Cortex of kidney (tissue), 1 donor: ENCODE data around the gene HOXB4.

ENCODE experiments used
- DNase-seq: peaks from one replicate; lab custom pipeline; 2025; lab: John Stamatoyannopoulos, UW

HOXB4 gene

DNA sequence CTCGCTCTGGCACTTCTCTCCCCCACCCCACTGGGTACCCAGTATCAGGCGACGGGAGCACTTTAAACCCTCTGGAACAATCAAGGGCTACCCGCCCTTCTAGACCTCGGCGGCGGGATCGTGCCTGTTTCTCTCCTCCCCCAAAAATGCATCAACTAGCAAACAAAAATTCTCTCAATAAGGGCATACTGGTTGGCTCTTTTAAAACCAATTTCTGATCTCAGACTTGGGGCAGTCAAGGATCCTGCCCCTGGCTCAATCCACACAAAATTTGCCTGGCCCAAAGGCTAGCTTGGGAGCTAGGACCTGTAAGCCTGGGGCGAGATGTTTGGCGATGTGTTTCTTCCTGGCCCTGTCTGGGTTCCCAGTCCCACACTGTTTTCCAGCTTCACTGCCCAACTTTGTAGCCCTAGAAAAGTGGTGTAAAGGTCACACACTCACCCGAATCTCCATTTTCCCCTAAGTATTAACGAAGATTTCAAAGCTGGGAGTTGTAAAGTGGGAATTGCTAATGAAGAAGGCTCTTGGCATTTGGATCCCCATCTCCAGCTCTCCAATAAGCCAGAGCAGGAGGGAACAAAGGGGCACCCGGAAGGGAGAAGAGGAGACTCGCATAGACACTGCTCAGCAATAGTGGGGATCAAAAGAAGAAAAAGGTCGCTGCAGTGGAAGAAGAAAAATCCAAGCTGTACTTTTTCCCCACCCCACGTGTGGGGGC is 18.9 kb downstream of the HOXB4 start:
- DNase-seq: no peak

DNA sequence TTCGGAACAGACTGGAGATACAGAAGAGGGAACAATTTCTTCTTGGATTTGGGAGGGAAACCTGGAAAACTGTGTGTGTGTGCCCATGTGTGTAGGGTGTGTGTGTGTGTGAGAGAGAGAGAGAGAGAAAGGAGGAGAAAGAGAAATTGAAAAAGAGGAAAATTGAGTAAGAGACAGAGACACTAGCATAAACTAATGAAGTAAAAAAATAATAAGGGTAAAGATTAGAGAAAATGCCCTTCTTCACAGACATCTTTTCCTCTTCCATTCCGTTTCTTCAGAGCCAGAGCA is 19.4 kb downstream of the HOXB4 start:
- DNase-seq: no peak

DNA sequence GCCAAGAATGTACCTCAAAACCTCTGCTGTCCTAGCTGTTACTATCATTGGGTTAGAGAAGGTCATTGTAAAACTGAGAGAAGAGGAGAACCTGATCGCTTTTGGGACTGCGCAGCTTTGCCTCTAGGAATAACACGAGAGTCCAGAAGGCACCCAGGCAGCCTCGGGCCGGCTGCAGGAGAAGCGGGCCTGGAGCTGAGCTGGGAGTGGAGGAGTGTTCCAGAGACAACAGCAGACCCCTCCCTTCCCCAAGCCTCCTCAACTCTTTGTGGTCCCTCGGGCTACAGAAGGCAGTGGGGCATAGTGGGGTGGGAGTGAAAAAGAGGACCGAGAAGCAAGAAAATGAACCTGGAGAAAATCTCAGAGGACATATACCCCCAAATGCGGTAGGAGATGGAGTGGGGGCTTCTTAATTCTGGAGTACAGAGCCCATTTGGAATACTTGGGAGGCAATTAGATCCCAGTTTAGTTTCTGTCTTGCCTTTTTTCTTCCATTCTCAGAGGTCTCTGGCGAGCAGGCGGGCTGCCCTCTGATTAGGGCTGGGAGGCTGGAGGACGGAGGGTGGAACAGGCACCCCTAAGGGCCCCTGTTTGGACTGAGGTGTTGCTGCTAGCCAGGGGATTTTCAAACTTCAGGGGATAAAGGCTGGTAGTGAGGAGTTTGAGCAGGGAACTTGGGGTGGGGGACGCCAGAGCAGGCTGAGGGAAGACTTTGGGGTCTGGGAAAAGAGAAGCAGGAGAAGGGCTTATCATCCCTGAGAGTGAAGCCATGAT is 19.9 kb downstream of the HOXB4 start:
- DNase-seq: no peak

GRCh38 chr17:48556576-48557401 is 21.4 kb downstream of the HOXB4 start:
- no peak for DNase-seq

DNA sequence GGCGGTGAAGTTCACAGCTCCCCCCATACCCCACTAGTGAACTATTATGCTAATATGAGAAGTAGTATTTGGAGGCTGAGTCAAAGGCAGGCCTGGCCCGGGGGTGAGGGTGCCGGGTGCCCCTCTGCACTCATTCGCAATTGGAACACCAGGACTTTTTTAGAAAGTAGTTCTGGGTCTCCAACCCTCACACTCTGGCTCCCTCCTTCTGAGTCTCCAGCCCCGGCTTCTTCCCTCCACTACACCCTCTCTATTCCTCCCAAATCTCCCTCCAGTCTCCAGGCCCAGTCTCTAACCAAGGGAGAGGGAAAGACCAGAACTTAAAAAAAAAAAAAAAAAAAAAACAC is 21.9 kb downstream of the HOXB4 start:
- DNase-seq: no peak

DNA sequence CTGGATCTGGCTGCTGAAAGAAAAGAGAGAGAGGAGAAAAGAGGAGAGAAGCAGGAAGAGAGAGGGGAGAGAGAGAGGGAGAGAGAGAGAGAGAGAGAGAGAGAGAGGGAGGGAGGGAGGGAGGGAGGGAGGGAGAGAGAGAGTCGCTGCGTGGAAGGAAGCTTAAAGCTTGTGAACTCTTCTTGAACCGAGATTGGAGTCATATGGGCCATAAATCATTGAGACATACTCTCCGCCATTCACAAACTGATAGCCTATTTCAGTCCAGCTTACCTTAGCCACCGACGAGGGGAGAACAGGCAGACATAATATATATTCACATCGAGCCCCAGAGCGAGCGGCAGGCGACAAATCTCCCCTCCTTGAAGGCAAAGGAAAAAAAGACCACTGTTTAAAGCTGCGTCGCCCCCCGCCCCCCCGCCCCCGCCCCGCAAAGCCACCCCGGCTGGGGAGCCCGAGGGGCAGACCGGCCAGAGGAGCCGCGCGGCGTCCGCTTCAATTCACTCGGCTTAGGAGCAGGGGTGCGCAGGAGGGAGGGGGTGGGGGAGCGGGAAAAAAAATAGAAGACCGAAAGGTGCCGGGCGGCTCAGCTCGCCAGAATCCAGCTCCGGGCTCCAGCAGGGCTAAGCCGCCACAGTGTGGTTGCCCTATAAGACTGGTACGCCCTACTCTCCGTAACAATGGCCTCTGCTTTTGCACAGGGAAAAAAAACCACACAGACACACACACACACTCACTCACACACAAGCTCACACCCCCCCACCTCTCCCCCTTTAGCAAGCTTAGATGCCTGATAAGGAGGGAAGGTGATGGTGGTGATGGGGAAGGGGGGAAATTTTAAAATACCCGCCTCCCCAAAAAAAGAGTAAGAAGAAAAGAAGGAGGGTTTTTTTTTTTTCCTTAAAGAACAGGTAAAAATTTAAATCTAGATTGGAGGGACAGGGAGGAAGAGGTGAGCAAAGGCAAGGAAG is 22.6 kb downstream of the HOXB4 start:
- no peak for DNase-seq

DNA sequence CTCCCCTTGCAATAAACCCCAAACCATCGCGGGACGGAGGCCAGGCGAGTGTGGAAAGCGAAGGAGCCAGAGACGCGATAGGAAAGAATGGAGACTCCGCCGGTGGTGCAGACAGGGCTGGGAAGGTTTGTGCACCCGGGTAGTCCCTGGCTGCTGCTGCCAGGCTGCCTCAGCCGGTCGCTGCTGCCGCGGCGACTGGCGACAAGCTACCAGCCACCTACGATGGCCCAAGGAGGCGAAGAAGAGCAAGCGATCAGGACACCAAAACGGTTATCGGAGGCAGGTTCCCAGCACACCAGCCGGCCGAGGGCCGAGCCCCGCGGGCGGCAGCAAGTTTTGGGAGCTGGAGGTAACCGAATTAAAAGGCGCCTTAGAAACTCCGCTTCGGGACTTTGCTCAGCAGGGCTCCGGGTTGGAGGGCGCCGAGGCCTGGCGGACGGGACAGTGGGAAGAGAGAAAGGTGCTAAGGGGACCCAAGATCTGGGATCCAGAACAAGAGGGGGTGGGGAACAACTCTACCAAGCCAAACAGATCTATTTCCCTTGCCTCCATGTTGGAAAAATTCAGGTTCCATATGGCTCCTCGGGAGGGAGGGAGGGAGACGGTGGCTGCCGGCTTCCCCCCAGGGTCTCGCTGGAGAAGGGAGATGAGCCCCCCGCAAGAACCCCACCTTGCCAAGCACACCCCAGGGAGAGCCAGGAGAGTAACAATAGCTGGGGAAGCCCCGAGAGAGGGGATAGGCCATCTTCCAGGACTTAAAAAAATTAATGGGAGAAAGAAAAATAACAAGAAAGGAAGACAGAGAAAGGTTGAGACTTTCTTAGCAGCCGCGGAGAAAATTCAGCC is 23.5 kb downstream of the HOXB4 start:
- DNase-seq: no peak

GRCh38 chr17:48553826-48554225 is 24.3 kb downstream of the HOXB4 start:
- no peak for DNase-seq

DNA sequence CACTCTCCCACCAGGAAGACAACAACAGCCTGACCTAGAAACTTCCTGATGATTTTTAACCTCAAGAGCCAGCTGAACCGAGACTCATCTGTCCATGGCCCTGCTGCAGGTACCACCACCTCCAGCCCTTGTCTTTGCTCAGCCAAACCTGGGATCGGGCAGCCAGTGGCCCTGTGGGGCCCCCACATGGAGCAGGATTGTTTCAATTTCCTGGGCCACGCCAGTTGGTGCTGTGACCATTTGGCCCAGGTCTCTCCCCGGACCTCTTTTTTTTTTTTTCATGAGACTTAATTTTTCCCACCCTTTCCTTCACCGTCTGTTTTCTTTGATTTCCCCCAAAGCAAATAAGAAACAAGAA is 25.0 kb downstream of the HOXB4 start:
- no peak for DNase-seq

- DNase-seq: no peak
Observed at GRCh38 chr17:48552466-48553189, 25.5 kb downstream of the HOXB4 start.

DNA sequence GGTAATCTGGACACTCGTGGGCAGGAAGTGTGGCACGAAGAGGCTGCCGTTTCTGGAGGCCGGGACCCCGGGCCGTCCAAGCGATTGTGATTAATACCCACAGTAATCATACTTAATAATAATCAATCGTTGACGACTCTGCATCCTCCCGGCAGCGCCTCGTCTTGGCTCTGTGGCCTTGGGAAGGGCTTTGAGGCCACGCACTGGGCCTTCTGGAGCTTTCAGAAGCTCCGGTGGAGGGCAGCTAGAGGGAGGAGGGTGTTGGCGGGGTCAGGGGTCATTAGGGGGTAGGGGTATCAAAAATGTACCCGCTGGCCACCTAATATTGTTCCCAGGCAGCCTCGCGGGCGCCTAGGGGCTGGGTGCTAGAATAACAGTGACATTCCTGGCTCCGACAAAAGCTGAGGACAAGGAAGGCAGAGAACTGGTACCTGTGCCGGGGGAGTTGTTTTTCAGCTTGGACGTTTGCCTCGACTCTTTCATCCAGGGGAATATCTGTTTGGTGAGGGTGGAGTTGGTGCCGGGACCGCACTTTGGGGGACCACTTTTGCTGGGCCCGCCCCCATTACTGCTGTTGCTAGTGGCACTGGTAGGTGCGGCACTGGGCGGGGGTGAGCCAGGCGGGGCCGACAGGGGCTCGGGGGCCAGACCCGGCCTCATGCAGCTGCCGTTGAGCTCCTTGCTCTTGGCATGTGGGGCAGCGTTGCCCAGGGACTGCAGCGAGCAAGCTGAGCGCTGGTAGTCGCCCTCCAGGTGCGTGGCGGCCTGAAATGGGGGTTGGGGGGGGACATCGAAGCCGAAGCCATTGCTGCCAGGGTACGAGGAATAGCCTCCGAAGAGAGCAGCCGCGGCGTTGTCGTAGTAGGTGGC is 26.3 kb downstream of the HOXB4 start:
- no peak for DNase-seq

DNA sequence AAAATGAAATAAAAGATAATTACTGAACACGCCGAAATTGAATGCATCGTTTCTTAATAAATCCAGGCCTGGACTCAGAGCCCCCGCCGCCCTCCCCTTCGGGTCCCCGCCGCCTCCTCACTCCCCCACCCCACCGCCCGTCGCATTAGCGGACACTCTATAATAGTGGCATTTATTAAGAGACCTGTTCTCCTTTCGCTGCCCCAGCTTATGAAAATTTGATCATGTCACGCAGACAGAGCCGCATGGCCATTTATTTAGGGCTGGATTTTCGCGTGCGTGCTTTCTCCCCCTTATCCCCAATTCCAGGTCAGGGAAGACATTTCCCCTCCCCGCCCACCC is 27.0 kb downstream of the HOXB4 start:
- no peak for DNase-seq

- no peak for DNase-seq
Observed at GRCh38 chr17:48550502-48551213, 27.5 kb downstream of the HOXB4 start.

DNA sequence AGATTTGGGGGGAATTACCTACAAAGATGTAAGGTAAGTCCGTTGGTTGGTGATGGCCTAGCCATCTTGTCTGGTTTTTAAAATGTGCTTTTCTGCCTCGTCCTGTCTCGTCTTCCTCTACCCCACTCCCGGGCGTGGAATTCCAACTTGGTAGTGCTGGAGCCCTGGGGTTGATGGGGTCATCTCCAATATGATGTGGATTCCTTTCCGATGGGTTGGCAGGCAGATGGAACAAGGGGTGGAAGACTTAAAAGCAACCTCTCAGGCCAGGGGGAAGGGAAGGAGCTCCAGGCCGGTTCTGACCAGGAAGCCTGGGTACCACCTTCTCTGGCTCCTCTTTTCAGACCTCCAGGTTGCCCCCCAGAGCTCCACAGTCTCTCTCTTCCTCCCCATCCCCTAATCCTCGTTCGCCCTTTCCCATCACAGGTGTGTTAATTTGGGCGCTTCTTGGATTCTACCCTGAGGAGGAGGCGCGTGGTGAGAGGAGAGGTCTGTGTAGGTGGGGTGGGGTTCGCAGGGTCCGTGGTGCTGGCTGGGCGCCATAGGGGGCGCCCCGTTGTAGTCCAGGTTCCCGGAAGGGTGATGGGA is 28.1 kb downstream of the HOXB4 start:
- no peak for DNase-seq

DNA sequence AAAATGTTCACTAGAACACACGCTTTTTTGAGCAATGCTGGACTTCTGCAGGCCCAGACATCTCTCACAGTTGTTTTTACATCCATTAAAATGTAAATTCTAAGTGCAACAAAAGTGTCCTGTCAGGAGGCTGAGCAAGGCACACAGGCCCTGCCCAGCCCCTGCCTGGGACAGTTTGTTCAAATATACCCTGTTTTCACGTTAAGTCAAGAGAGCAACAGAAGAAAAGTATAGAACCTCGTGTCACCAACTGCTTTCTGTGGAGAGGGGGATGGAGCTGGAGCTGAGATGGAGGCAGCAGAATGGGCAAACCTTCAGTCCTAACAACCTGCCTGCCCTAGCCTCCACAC is 28.9 kb downstream of the HOXB4 start:
- no peak for DNase-seq

DNA sequence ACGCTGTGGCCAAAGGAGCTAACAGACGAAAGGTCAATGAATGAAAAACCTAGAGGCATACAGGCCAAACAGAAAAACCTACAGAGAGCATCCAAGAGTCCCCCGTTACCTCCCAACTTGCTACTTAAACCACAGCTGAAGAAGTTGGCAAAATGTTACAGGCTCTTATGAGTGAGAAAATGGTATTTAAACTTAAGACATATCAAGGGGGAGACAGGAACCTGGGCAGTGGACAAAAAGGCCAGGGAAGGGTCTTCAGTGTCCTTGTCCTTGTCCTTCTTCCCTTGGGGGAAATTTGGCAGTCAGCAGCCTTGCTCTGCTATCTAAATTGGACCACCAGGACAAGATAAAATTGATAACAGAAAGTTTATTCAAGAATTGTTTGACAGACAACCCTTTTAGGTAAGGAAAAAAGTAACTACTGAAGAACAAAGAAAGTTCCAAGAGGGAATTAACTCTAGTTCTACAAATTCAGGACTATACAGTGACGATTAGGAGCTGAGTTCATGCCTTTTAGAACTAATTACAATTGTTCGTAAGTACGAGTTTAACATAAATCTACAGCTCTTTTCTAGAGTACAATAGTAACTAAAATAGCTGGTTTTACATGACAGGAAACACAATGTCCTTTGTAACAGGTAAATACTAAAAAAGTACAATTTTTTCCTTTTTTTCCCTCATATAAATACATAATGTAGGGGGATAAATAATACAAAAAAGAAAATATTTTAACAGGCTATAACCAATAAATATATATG is 29.4 kb downstream of the HOXB4 start:
- no peak for DNase-seq

GRCh38 chr17:48547808-48548522 is 30.2 kb downstream of the HOXB4 start:
- no peak for DNase-seq
